HG02798 (cell line): ENCODE data around the gene COL5A1.

Source experiments
- ATAC-seq: cut with Tn5 transposase; IDR thresholded peaks from one replicate; pipeline ENCODE4 v1.9.1; 2021; ENCODE audit warnings: mild to moderate bottlenecking; ENCODE audit not compliant: unreplicated experiment, poor library complexity

COL5A1 gene

DNA sequence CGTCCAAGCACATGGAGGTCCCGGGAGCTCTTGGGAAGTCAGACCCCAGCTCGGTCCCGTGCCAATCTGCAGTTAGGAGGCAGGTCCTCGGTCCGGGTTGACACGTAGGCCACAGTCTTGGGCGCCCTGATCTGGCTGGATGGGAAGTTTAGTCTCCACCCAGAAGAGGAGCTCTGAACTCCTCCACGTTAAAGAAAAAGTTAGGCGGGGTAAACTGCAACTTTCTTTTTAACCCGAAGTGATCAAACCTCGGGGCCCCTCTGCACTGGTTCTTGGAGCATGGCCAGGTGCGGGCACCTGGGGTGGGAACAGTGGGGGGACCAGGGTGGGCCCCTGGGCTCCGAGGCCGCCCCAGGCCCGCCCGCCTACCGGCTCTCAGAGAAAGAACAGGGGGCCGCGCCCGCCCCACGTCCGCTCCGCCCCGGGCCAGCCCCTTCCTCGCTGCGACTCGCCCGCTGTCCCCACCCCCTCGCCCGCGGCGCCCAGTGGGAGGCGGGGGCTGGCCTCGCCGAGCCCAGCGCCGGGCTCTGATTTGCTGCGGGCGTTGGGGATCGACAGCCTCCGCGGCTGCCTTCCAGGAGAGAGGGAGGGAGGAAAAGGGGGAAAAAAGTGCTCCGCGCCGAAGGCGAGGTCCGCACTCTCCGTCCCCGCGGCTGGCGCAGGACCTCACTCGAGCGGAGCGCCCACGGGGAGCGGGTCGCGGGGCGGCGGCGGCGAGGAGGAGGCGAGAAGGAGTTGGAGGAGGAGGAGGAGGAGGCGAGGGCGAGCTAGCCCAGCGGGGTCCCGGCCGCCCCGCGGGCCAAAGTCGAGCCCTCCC is at the start of gene COL5A1:
Gene COL5A1, plus strand, starts transcription at position 631 of the 817 bp plus-strand sequence. CDS start 385 bp downstream, outside the sequence.
- no peak for ATAC-seq

GRCh38 chr9:134592018-134592818 is 49.4 kb upstream of the COL5A1 start:
- ATAC-seq = no peak

DNA sequence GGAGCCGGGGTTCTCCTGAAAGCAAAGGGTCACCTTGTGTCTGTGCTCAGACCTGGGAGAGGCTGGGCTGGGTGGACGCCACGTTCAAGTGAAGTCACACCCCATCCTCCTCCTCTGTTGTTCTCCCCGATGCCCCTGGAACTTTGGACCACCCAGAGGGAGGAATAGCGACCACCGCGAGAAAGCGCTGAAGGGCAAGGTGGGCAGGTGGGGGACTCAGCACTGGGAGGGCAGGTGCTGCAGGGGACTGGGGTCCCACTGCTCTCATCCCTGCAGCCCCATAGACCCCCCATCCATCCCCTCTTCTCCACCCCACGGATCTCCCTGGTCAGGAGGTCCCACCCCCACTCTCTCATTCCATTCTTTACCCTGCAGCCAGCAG is 48.8 kb upstream of the COL5A1 start:
- no peak for ATAC-seq

DNA sequence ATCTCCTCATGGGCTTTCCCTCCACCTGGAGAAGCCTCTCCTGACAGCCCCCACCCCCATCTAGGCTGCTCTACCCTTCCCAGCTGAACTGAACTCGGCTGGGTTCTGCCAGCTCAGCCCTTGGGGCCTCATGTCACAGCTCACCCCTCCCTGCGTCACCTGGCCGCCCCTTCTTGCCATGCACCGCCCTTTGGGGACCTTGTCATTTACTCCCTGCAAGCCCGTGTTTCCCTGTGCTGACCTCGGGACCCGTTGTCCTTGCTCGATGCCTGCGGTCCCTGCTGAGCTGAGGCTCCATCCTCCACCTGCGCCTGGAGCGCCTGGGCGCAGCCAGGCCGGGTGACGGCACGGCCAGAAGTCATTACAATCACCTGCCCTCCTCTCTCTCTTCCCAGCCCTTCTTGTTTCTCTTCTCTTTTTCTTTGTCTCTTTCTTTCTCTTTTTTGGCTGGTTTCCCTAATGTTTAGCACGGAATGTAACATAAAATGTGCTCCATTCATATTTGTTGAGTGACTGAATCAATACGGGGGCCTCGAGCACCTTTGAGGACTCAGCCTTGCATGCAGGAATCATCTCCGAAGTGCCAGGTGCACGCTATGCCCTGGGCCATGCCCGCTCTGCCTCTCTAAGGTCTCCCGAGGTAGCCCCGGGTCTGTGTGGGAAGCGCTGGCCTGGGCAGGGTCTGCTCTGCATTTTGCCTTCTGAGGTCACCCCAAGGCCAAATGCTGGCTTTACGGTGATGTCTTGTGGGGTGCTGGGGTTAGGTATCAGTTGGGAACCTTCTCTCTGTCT is 48.1 kb upstream of the COL5A1 start:
- ATAC-seq = no peak

GRCh38 chr9:134594078-134594941 is 47.3 kb upstream of the COL5A1 start:
- no peak for ATAC-seq

- no peak for ATAC-seq
These were observed 46.6 kb upstream of the COL5A1 start for GRCh38 chr9:134595014-134595413.

DNA sequence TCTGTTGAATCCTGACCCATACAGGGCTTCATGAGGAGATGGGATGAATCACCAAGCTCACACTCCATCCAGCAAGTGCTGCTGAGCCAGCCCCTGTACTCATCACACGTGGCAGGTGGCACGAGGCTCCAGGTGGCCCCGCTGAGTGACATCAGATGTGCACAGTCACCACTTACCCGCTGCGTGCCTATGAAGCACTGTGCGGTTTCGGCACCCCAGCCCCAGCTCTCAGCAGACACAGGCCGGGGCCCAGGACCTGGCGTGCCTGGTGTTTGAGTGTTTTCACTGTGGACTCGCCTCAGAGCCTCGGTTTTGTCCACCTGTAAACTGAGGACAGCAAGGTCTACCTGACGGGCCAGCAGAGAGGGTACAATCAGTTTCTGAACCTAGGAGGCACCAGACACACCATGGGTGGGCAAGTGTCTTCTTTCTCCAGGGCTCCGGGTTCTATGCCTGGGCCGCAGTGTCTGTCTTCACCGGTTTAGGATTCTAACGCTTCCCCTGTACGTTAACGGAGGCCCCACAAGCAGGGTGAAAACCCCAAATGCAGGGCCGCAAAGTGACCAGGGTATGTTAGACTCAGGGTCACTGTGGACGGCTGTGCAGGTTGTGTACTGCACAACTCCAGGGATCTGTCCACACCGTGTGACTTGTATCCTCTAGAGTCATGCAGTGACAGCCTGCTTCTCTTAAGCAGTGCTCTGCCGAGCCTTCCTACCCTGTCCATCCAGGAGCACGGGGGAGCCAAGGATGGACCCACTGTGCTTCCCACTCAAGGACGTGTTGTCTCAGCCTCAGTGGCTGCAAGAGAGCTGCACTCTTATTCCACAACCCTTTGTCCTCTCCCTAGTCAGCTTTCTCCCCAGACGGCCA is 44.3 kb upstream of the COL5A1 start:
- no peak for ATAC-seq

DNA sequence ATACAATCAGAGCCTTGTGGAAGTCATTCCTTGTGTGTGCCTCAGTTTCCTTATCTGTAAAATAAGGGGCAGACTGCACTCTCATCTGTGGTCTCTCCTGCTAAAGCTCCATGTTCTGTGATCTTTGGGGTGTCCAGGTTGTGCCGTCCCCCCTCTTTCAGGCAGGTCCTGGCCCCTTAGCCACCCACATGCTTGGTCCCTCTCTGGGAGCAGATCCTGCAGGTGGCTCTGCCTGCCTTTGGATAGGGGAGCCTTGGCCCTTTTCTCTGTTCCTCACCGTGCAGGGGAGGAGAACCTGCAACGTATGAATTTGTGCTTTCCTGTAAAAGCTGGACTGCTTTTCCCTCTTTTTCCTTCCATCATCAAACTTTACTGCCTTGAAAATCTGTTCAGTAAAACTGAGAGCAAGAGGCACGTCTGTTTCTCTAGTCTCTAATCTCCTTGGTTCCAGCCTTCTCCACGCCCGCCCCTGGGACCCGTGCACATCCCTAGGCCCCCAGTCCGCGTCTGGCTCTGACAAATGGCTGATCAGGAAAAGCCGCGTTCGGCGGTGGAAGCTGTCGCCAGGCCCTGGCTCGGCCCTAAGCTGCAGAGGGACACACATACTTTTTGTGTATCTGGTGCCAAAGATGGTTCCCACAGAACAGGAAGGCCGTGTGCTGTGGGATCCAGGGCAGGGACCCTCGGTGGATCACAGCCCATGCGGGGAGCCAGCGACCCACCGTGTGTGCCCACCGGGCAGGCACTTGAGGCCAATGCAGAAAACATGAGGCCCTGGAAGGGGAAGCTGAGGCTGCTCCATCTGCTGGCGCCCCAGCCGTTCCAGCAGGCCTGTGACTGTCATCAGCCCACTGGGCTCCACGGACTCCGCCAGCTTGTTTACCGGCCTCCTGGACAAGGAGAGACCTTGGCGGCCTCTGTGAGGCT is 43.4 kb upstream of the COL5A1 start:
- no peak for ATAC-seq

DNA sequence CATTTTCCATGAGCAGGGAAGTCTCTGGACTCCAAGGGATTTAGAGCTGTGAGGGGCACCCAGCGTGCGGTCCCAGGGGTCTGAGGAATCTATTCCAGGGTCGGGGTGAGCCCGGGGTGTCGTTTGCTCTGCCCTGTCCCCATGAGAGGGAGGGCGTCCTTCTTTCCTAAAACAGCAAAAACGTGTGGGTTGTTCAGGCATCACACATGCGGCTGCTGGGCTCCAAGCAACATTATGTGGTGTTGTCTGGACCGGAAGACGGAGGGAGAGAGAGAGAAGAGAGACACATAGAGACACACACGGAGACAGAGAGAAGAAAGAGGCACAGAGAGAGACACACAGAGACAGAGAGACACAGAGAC is 42.7 kb upstream of the COL5A1 start:
- no peak for ATAC-seq

- ATAC-seq = no peak
These were observed 41.2 kb upstream of the COL5A1 start for GRCh38 chr9:134600371-134600770.

DNA sequence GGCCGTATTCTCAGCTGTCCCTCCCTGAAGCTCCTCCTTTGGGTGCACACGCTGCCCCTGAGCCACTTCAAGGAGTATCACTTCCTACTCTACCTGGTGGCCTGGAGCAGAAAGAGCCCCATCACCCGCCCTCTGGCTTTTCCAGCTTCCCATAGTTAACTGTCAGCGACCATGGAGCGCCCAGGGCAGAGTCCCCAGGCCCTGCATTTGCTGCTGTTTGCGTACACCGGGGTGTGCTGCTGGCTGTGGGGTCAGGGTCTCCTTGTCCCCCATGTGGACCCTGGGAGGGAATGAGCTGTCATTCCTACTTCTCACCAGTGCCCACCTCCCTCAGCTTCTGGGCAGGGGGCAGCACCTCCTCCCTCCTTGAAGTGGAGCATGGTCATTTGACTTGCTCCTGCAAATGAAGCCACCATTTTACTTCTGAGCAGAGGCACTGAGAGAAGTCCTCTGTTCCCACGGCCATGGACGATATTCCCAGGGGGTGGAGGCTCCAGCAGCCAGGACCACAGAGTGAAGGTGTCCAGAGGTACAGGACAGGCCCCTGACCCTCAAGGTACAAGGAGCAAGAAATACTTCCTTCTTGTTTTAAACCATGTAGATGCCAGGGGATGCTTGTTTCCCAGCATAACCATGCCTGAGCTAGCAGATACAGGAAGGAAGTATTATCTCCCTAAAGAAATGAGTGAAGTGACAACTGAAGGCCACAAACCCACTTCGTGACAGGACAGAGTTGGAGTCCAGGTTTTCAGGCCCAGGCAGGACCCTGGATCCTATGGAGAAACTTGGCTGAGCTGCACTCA is 40.6 kb upstream of the COL5A1 start:
- ATAC-seq = no peak

DNA sequence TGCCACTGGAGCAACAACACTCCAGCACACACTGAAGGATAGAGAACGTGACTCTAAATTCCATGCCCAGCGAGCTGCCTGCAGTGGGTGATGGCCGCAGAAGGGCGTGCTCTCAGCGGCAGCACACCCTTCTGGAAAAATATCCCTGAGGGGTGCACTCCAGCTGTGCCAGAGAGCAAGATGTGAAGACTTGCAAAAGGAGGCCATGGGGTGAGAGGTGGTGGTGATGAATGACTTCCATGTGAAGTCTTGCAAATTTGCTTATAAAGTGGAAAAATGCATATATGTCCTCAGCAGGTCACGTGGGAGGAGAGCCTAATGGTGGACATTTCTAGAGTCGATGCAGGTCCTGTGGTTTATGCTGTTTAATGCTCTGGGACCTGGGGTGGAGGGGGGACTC is 39.8 kb upstream of the COL5A1 start:
- no peak for ATAC-seq

- ATAC-seq = no peak
These were observed 38.8 kb upstream of the COL5A1 start for GRCh38 chr9:134602547-134603362.

DNA sequence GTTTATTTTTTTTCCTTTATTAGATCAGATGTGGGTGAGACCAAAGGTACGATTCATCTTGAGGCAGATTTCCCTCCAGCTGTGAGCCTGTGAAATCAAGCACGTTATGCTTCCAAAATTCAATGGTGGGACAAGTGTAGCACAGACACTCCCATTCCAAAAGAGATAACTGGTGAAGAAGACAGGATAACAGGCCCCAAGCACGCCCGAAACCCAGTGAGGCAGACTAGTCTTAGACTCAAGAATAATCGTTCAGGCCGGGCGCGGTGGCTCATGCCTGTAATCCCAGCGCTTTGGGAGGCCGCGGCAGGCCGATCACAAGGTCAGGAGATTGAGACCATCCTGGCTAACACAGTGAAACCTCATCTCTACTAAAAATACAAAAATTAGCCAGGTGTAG is 36.8 kb upstream of the COL5A1 start:
- ATAC-seq = no peak

DNA sequence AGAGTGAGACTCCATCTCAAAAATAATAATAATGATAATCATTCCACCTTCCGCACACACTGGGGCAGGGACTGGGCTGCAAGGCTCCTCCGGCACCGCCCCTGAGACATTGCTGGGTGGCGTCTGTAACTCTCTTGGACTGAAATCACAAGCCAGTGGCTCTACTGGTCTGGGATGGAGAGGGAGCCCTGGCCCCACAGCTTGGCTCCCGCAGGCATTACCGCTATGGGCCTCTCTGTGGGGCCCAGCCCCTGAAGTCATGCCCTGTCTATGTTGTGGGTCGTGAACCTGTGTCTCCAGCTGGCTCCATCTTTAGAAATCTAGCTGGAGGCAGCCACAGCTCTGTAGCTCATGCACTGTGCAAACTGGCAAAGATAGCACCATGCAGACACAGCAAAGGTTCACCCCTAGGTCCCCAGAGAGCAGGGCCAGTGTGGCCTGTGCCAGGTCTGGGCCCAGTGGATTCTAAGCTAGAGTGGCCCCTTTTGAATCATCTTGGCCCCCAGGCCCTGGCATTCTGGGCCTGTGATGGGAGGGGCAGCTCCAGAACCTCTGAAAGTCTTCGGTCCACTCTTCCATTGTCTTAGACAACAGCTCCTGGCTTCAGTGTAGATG is 36.1 kb upstream of the COL5A1 start:
- ATAC-seq = no peak

DNA sequence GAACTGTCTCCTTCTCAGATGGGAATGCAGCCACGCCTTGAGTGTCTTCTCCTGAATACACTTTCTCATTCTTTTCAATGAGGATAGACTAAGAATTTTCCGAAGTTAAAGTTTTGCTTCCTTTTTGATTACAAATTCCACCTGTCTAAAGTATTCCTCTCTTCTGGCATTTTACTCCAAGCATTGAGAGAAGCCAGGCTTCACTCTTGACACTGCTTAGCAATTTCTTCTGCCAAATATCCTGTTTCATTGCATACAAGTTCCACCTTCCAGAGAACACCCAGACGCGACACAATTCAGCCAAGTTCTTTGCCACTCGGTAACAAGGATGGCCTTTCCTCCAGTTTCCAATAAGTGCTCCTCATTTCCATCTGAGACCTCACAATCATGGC is 35.6 kb upstream of the COL5A1 start:
- no peak for ATAC-seq
